Measurements from ENCODE around the gene KRTAP5-8.
"Not testable (repeated sequence)": the region's sequence is repeated elsewhere in the genome, so short reads cannot be mapped to it uniquely, and the experiment has no call there.

Gene KRTAP5-8

GRCh38 chr11:71575723-71576424 is 38.0 kb downstream of the KRTAP5-8 start:
- DNase-seq (ENCODE audit: low spot score): no peak

- not testable (repeated sequence) for DNase-seq (ENCODE audit: low spot score)
Measured at GRCh38 chr11:71576688-71577465, 39.1 kb downstream of the KRTAP5-8 start.

GRCh38 chr11:71577469-71578004 is 39.7 kb downstream of the KRTAP5-8 start:
- no peak for DNase-seq (ENCODE audit: low spot score)

- peak; percentile 33 for DNase-seq (ENCODE audit: low spot score)
Measured at GRCh38 chr11:71579513-71579912, 41.7 kb downstream of the KRTAP5-8 start.

- peak; percentile 79 for DNase-seq (ENCODE audit: low spot score)
Measured at GRCh38 chr11:71580057-71581003, 42.5 kb downstream of the KRTAP5-8 start.

GRCh38 chr11:71581826-71582225 is 44.0 kb downstream of the KRTAP5-8 start:
- DNase-seq (ENCODE audit: low spot score): peak; percentile 29

GRCh38 chr11:71582309-71582895 is 44.6 kb downstream of the KRTAP5-8 start, which contains the start of gene KRTAP5-11:
Gene KRTAP5-11, minus strand, starts transcription at chr11:71582875. Its CDS starts 38 bp downstream, at chr11:71582837.
- DNase-seq (ENCODE audit: low spot score): no peak

- not testable (repeated sequence) for DNase-seq (ENCODE audit: low spot score)
Measured at GRCh38 chr11:71582969-71583368, 45.1 kb downstream of the KRTAP5-8 start.

GRCh38 chr11:71585673-71586072 is 47.8 kb downstream of the KRTAP5-8 start:
- not testable (repeated sequence) for DNase-seq (ENCODE audit: low spot score)

GRCh38 chr11:71588314-71588713 is 50.5 kb downstream of the KRTAP5-8 start:
- peak; percentile 35 for DNase-seq (ENCODE audit: low spot score)

Measured in kidney tubule cell (primary cell).